ENCODE results near the gene ALPL. TPM values are rescaled to one million over a fixed set of nuclear protein-coding genes. Genes with fewer than 3 reads are reported as not detected.

Gene ALPL
- total and polyA plus RNA-seq, 2 of the 4 experiments (the other 2 are of a cell fraction) = 0.54 to 2.2 TPM

- no peak overlapping the region for H3K18ac ChIP-seq (ENCODE audit: low read depth, low read length)
- H3K4me2 ChIP-seq (ENCODE audit: low read depth, low read length) = no peak overlapping the region
- no peak overlapping the region for H4K91ac ChIP-seq (ENCODE audit: insufficient read depth, low read depth, low read length)
- H2BK15ac ChIP-seq (ENCODE audit: low read depth, low read length) = no peak overlapping the region
- no peaks in the 10 kb centered on the region for H3K9me1 ChIP-seq (ENCODE audit: insufficient read depth, low read length)
- H2AK9ac ChIP-seq (replicated peaks; ENCODE audit: low read depth, low read length, poor library complexity) = no peak overlapping the region
- POLR2A ChIA-PET (ENCODE audit: unreplicated experiment) = no interaction called here
- H3K4me1 ChIP-seq (ENCODE audit: control insufficient read depth, insufficient read depth, low read length) = peaks cover 2% of the 10 kb centered on the region; the same call in 1 of the 2 replicates
- H2BK5ac ChIP-seq (ENCODE audit: low read depth, low read length, poor library complexity, severe bottlenecking) = no peak overlapping the region
- no peaks in the 10 kb centered on the region for H3K36me3 ChIP-seq (ENCODE audit: control insufficient read depth, insufficient read depth, low read length)
- H3K23ac ChIP-seq (ENCODE audit: low read depth, low read length) = no peak overlapping the region
- WGBS, 2 experiments (ENCODE audit: extremely low coverage in 2 of 2, insufficient read length in 1 of 2) = 50% methylated on average over 1 of the region's 11 CpGs; no CpG with 5 or more reads in 1 of the 2 experiments
- no peak overlapping the region for H4K8ac ChIP-seq (ENCODE audit: low read depth in 2 of 2, low read length in 2 of 2)
- H4K20me1 ChIP-seq (ENCODE audit: insufficient read depth, low read length) = no peaks in the 10 kb centered on the region; the same call in 1 of the 2 replicates
- H3K79me1 ChIP-seq (ENCODE audit: low read depth in 1 of 2, low read length in 2 of 2) = no peaks in the 10 kb centered on the region
- no peak for ATAC-seq (ENCODE audit: low read depth)
- H3K9ac ChIP-seq (ENCODE audit: low read depth, low read length) = no peak overlapping the region
- H2BK120ac ChIP-seq (ENCODE audit: low read depth, low read length) = no peak overlapping the region
- TF ChIP-seq MXI1 (IDR thresholded peaks at IDR 0.05; ENCODE audit: borderline replicate concordance, low read depth, low read length) = no peak
- TF ChIP-seq ELK1 (IDR thresholded peaks at IDR 0.05; ENCODE audit: borderline replicate concordance, low read depth, low read length) = no peak
- TF ChIP-seq SMC3 (IDR thresholded peaks at IDR 0.05; ENCODE audit: low read depth, low read length) = no peak
- TF ChIP-seq RAD21 (IDR thresholded peaks at IDR 0.05; ENCODE audit: low read length) = no peak
- DNase-seq = no peak
- no peak overlapping the region for H3K56ac ChIP-seq (ENCODE audit: extremely low read depth, insufficient read depth, low read length)
- H3K4ac ChIP-seq (ENCODE audit: low read depth, low read length) = no peak overlapping the region
- no peak overlapping the region for H3K14ac ChIP-seq (replicated peaks; ENCODE audit: low read depth, low read length)
- no peak overlapping the region for H3K27ac ChIP-seq (ENCODE audit: insufficient read depth, low read length)
- CTCF ChIA-PET = no interaction called here
- no peak overlapping the region for H2AK5ac ChIP-seq (ENCODE audit: low read depth, low read length)
- no peak overlapping the region for H2AFZ ChIP-seq (replicated peaks; ENCODE audit: low read length, poor library complexity)
- no peak overlapping the region for H4K5ac ChIP-seq (ENCODE audit: low read depth, low read length)
- H3K9me3 ChIP-seq (ENCODE audit: control insufficient read depth, insufficient read depth, low read length) = no peaks in the 10 kb centered on the region
- H3K4me3 ChIP-seq (ENCODE audit: insufficient read depth, low read depth, low read length) = no peak overlapping the region
- no peaks in the 10 kb centered on the region; the same call in none of the 2 replicates for H3K27me3 ChIP-seq (ENCODE audit: control insufficient read depth, insufficient read depth, low read length)
- no TSS peak for BruUV-seq (replicated peaks)
- intact Hi-C loops (cut with micrococcal nuclease) = no loop called here
- no peak overlapping the region for H2BK20ac ChIP-seq (ENCODE audit: low read depth, low read length)
- in situ Hi-C loops (cut with MboI; ENCODE audit: low sequenced_read_pairs) = no loop called here
- dilution Hi-C loops (cut with HindIII; ENCODE audit: low sequenced_read_pairs, unreplicated experiment) = no loop called here
Observed at GRCh38 chr1:21522525-21523038, 13.4 kb downstream of the ALPL start.

Measured in IMR-90 (cell line).